Urinary bladder (tissue), 4 donors: ENCODE data around the gene CXCR3. TPM values are rescaled to one million over a fixed set of nuclear protein-coding genes. Genes with fewer than 3 reads are reported as not detected.
A peak's percentile ranks its signal among the peaks of the same experiment; 100 is the strongest.
"Not testable (repeated sequence)": the region's sequence is repeated elsewhere in the genome, so short reads cannot be mapped to it uniquely, and the experiment has no call there.

Source experiments
- DNase-seq: peaks from one replicate; pipeline ENCODE4 v3.0.0-alpha.2; 2015; ENCODE audit errors: extremely low spot score
- H3K27ac ChIP-seq: one replicate; pipeline ENCODE4 v1.5.1; 2013; ENCODE audit warnings: low read depth, mild to moderate bottlenecking, moderate library complexity
- H3K36me3 ChIP-seq: one replicate; pipeline ENCODE4 v1.6.1; 2013; ENCODE audit warnings: mild to moderate bottlenecking, moderate library complexity; ENCODE audit not compliant: insufficient read depth
- H3K4me1 ChIP-seq: one replicate; pipeline ENCODE4 v1.6.1; 2013; ENCODE audit warnings: mild to moderate bottlenecking, moderate library complexity; ENCODE audit not compliant: insufficient read depth
- H3K4me3 ChIP-seq: one replicate; pipeline ENCODE4 v1.5.1; 2013; ENCODE audit warnings: low read depth, low read length
- WGBS: extraction: QIAGEN DNeasy Blood & Tissue Kit; methylation state at CpG from one replicate; pipeline ENCODE4 v1.1.7; 2013; 5-methylcytosine and 5-hydroxymethylcytosine counted together
- polyA plus RNA-seq: library from polyadenylated mRNA; stranded (reverse); fragments of 200-250 nt; gene quantifications from one replicate; pipeline ENCODE4 v1.2.3, GENCODE V29; 2013
- total RNA-seq: library from RNA; depleted of rRNA; stranded (reverse); fragments of >200 nt; gene quantifications from one replicate; pipeline ENCODE4 v1.2.3, GENCODE V29; 2014
- donor health status: healthy with polysubstance abuse.
- donor health status: healthy.

Gene CXCR3
- total and polyA plus RNA-seq, 2 donors, result 0.28 TPM; not detected in 1

GRCh38 chrX:71615056-71615455 is 3.3 kb downstream of the CXCR3 start:
- Histone ChIP-seq H3K27ac (no peak overlapping the region), H3K36me3 (peaks cover 4% of the 10 kb centered on the region), H3K4me1 (no peaks in the 10 kb centered on the region), H3K4me3 (no peak overlapping the region)
- 90% methylated on average over 4 of the region's 4 CpGs for WGBS
- no peak for DNase-seq

- Histone ChIP-seq H3K4me3 (no peak overlapping the region), H3K4me1 (no peaks in the 10 kb centered on the region), H3K36me3 (peaks cover 6% of the 10 kb centered on the region), H3K27ac (no peak overlapping the region)
- WGBS, result 88% methylated on average over 8 of the region's 8 CpGs
- no peak for DNase-seq
Observed at GRCh38 chrX:71612256-71612655, 6.1 kb downstream of the CXCR3 start.

- WGBS, result 95% methylated on average over 9 of the region's 9 CpGs
Observed at GRCh38 chrX:71611736-71612135, 6.6 kb downstream of the CXCR3 start.

GRCh38 chrX:71609095-71609750 is 9.1 kb downstream of the CXCR3 start:
- Histone ChIP-seq H3K36me3 (peaks cover 7% of the 10 kb centered on the region), H3K27ac (no peak overlapping the region), H3K4me3 (no peak overlapping the region), H3K4me1 (no peaks in the 10 kb centered on the region)
- 89% methylated on average over 3 of the region's 3 CpGs for WGBS
- no peak for DNase-seq

More at GRCh38 chrX:71611736-71612135, 6.6 kb downstream of the CXCR3 start:
- DNase-seq, H3K27ac ChIP-seq, H3K4me3 ChIP-seq, H3K4me1 ChIP-seq, H3K36me3 ChIP-seq: not testable (repeated sequence)

GRCh38 chrX:71607488-71607887 is 10.8 kb downstream of the CXCR3 start:
- H3K4me3 ChIP-seq, result no peak overlapping the region
- H3K4me1 ChIP-seq, result no peaks in the 10 kb centered on the region
- no peak overlapping the region for H3K27ac ChIP-seq
- 76% methylated on average over 2 of the region's 2 CpGs for WGBS
- peaks cover 5% of the 10 kb centered on the region for H3K36me3 ChIP-seq
- no peak for DNase-seq

- peaks cover 5% of the 10 kb centered on the region for H3K36me3 ChIP-seq
Observed at GRCh38 chrX:71606536-71607216, 11.6 kb downstream of the CXCR3 start.

GRCh38 chrX:71604796-71605568 is 13.3 kb downstream of the CXCR3 start:
- H3K27ac ChIP-seq, result peak overlapping the region; percentile 18
- no peaks in the 10 kb centered on the region for H3K4me1 ChIP-seq
- peaks cover 5% of the 10 kb centered on the region for H3K36me3 ChIP-seq
- no peak for DNase-seq
- WGBS, result 92% methylated on average over 8 of the region's 8 CpGs
- no peak overlapping the region for H3K4me3 ChIP-seq

More at GRCh38 chrX:71606536-71607216, 11.6 kb downstream of the CXCR3 start:
- H3K4me3 ChIP-seq, result no peak overlapping the region
- 69% methylated on average over 9 of the region's 9 CpGs for WGBS
- H3K4me1 ChIP-seq, result no peaks in the 10 kb centered on the region
- DNase-seq, result no peak
- no peak overlapping the region for H3K27ac ChIP-seq

- DNase-seq, result no peak
- Histone ChIP-seq H3K4me1 (no peaks in the 10 kb centered on the region), H3K27ac (no peak overlapping the region), H3K4me3 (no peak overlapping the region), H3K36me3 (peaks cover 4% of the 10 kb centered on the region)
- 93% methylated on average over 10 of the region's 10 CpGs for WGBS
Observed at GRCh38 chrX:71604141-71604540, 14.2 kb downstream of the CXCR3 start.

GRCh38 chrX:71603618-71604017 is 14.7 kb downstream of the CXCR3 start:
- Histone ChIP-seq H3K4me1 (no peaks in the 10 kb centered on the region), H3K27ac (no peak overlapping the region), H3K36me3 (peaks cover 6% of the 10 kb centered on the region), H3K4me3 (no peak overlapping the region)
- WGBS, result 94% methylated on average over 33 of the region's 33 CpGs
- DNase-seq, result no peak

GRCh38 chrX:71599965-71600364 is 18.3 kb downstream of the CXCR3 start:
- 74% methylated on average over 2 of the region's 2 CpGs for WGBS

GRCh38 chrX:71593210-71593609 is 25.1 kb downstream of the CXCR3 start:
- H3K4me1 ChIP-seq, DNase-seq: not testable (repeated sequence)
- WGBS, result 94% methylated on average over 7 of the region's 8 CpGs

More at GRCh38 chrX:71599965-71600364, 18.3 kb downstream of the CXCR3 start:
- Histone ChIP-seq H3K36me3 (peaks cover 6% of the 10 kb centered on the region), H3K4me3 (no peak overlapping the region), H3K27ac (no peak overlapping the region), H3K4me1 (no peaks in the 10 kb centered on the region)
- no peak for DNase-seq

GRCh38 chrX:71586929-71587328 is 31.4 kb downstream of the CXCR3 start:
- no peak overlapping the region for H3K4me3 ChIP-seq
- H3K36me3 ChIP-seq, result no peaks in the 10 kb centered on the region
- DNase-seq, result no peak
- no peak overlapping the region for H3K27ac ChIP-seq
- no peaks in the 10 kb centered on the region for H3K4me1 ChIP-seq
- 97% methylated on average over 2 of the region's 2 CpGs for WGBS

More at GRCh38 chrX:71593210-71593609, 25.1 kb downstream of the CXCR3 start:
- not testable (repeated sequence) for H3K4me3 ChIP-seq, H3K36me3 ChIP-seq, H3K27ac ChIP-seq

GRCh38 chrX:71581210-71581609 is 37.1 kb downstream of the CXCR3 start:
- H3K4me3 ChIP-seq, result no peak overlapping the region
- 76% methylated on average over 5 of the region's 5 CpGs for WGBS
- no peaks in the 10 kb centered on the region for H3K4me1 ChIP-seq
- no peak for DNase-seq
- no peaks in the 10 kb centered on the region for H3K36me3 ChIP-seq
- no peak overlapping the region for H3K27ac ChIP-seq

GRCh38 chrX:71579990-71580380 is 38.3 kb downstream of the CXCR3 start:
- DNase-seq, result no peak
- Histone ChIP-seq H3K4me1 (no peaks in the 10 kb centered on the region), H3K36me3 (no peaks in the 10 kb centered on the region), H3K4me3 (no peak overlapping the region), H3K27ac (no peak overlapping the region)
- WGBS, result 93% methylated on average over 7 of the region's 7 CpGs
